H1 (cell line): ENCODE measurements around the gene AP2B1. TPM values are rescaled to one million over a fixed set of nuclear protein-coding genes. Genes with fewer than 3 reads are reported as not detected.

Experiments
- CTCF ChIA-PET: fragments of 300-600 bp; sonication (Branson Sonifier 250); formaldehyde crosslinking; loops from one replicate; lab custom pipeline; 2021; ENCODE audit not compliant: partially characterized antibody; lab: Charles Lee
- POLR2A ChIA-PET: fragments of 300-600 bp; sonication (Branson Sonifier 250); formaldehyde crosslinking; loops from one replicate; lab custom pipeline; 2021; ENCODE audit warnings: inconsistent platforms; ENCODE audit not compliant: partially characterized antibody; lab: Charles Lee
- DNase-seq, 2 experiments: peaks; one replicate each; pipeline versions ENCODE4 v3.0.0 to v3.0.0-alpha.2; 2010 to 2022; ENCODE audit warnings: low spot score in 2 of 2, low read depth in 1 of 2, mixed read lengths in 1 of 2
- FAIRE-seq: peaks from 2 replicates; lab custom pipeline; 2011; peaks lifted over from hg19 to GRCh38; lab: Jason Lieb, UNC
- H2AFZ ChIP-seq: 2 replicates; pipeline ENCODE4 v1.8.1; 2012; ENCODE audit warnings: low read length, inconsistent platforms
- H2AK5ac ChIP-seq: 2 replicates; pipeline ENCODE4 v1.6.1; 2013; ENCODE audit warnings: low read depth, low read length
- H2BK120ac ChIP-seq: replicated peaks from 2 replicates; pipeline ENCODE3; 2013; ENCODE audit warnings: low read depth, low read length, inconsistent platforms
- H2BK12ac ChIP-seq: 2 replicates; pipeline ENCODE4 v1.6.1; 2013; ENCODE audit warnings: low read depth, low read length
- H2BK15ac ChIP-seq: 2 replicates; pipeline ENCODE4 v1.6.1; 2013; ENCODE audit warnings: low read length
- H2BK20ac ChIP-seq: 2 replicates; pipeline ENCODE4 v1.6.1; 2013; ENCODE audit warnings: low read length
- H2BK5ac ChIP-seq: 2 replicates; pipeline ENCODE4 v1.6.1; 2013; ENCODE audit warnings: low read depth, low read length
- H3K14ac ChIP-seq: 2 replicates; pipeline ENCODE4 v1.6.1; 2013; ENCODE audit warnings: inconsistent platforms; ENCODE audit not compliant: insufficient read length
- H3K18ac ChIP-seq: 2 replicates; pipeline ENCODE4 v1.6.1; 2013; ENCODE audit warnings: low read length; ENCODE audit errors: extremely low read depth
- H3K23ac ChIP-seq: 2 replicates; pipeline ENCODE4 v1.6.1; 2013; ENCODE audit warnings: inconsistent platforms; ENCODE audit not compliant: insufficient read length
- H3K23me2 ChIP-seq: 2 replicates; pipeline ENCODE4 v1.6.1; 2013; ENCODE audit warnings: low read depth, low read length
- H3K27ac ChIP-seq: 2 replicates; pipeline ENCODE4 v1.6.1; 2011; ENCODE audit warnings: low read depth, low read length, inconsistent platforms
- H3K27me3 ChIP-seq, 4 experiments: replicated peaks in 1 of 4; 1 replicate in 1 of 4; 2 replicates in 3 of 4; pipeline versions ENCODE4 v1.6.1 to v1.8.1; 2011 to 2013; ENCODE audit warnings: low read length in 3 of 4, mild to moderate bottlenecking in 3 of 4, inconsistent platforms in 2 of 4, mixed read lengths in 2 of 4, moderate library complexity in 1 of 4; ENCODE audit not compliant: control insufficient read depth in 3 of 4, insufficient read depth in 3 of 4; ENCODE audit errors: extremely low read depth in 1 of 4
- H3K36me3 ChIP-seq, 4 experiments: 2 replicates each; pipeline versions ENCODE4 v1.6.1 to v1.8.1; 2011 to 2013; ENCODE audit warnings: mild to moderate bottlenecking in 4 of 4, low read length in 3 of 4, moderate library complexity in 2 of 4, control low read depth in 1 of 4, inconsistent platforms in 1 of 4; ENCODE audit not compliant: insufficient read depth in 4 of 4, control insufficient read depth in 2 of 4
- H3K4ac ChIP-seq: replicated peaks from 2 replicates; pipeline ENCODE3; 2013; ENCODE audit warnings: low read length, low read depth, mixed read lengths, inconsistent platforms; ENCODE audit not compliant: insufficient read length
- H3K4me1 ChIP-seq, 4 experiments: replicated peaks in 1 of 4; 1 replicate in 1 of 4; 2 replicates in 3 of 4; pipeline versions ENCODE4 v1.6.1 to v1.8.1; 2011 to 2013; ENCODE audit warnings: low read length in 3 of 4, inconsistent platforms in 2 of 4, mixed read lengths in 1 of 4; ENCODE audit not compliant: insufficient read depth in 4 of 4, control insufficient read depth in 3 of 4
- H3K4me2 ChIP-seq, 2 experiments: 2 replicates each; pipeline versions ENCODE4 v1.6.1 to v1.8.1; 2011 to 2013; ENCODE audit warnings: low read depth in 2 of 2, low read length in 2 of 2, control low read depth in 1 of 2, inconsistent platforms in 1 of 2, mild to moderate bottlenecking in 1 of 2; ENCODE audit not compliant: insufficient read depth in 1 of 2
- H3K4me3 ChIP-seq, 4 experiments: fragments of 200-600, 300-600 bp in 1 of 4; sonication (generic), shearing (Covaris generic), sonication (Bioruptor Twin) in 1 of 4; 2 replicates each; pipeline versions ENCODE4 v1.5.1 to v1.8.1; 2011 to 2016; ENCODE audit warnings: low read length in 4 of 4, low read depth in 3 of 4, control low read depth in 2 of 4, inconsistent platforms in 2 of 4, mild to moderate bottlenecking in 2 of 4, mixed read lengths in 1 of 4, moderate library complexity in 1 of 4; ENCODE audit not compliant: insufficient read depth in 2 of 4; ENCODE audit errors: extremely low read depth in 1 of 4
- H3K56ac ChIP-seq: replicated peaks from 2 replicates; pipeline ENCODE3; 2013; ENCODE audit warnings: low read depth, mild to moderate bottlenecking, mixed read lengths, low read length, inconsistent platforms; ENCODE audit not compliant: insufficient read length
- H3K79me1 ChIP-seq: 2 replicates; pipeline ENCODE4 v1.6.1; 2013; ENCODE audit warnings: low read depth, low read length, control low read depth
- H3K79me2 ChIP-seq, 2 experiments: 2 replicates each; pipeline versions ENCODE4 v1.6.1 to v1.8.1; 2012 to 2013; ENCODE audit warnings: low read length in 2 of 2, mild to moderate bottlenecking in 2 of 2, inconsistent platforms in 1 of 2; ENCODE audit not compliant: insufficient read depth in 2 of 2, control insufficient read depth in 1 of 2
- H3K9ac ChIP-seq, 4 experiments: replicated peaks in 1 of 4; 1 replicate in 1 of 4; 2 replicates in 3 of 4; pipeline versions ENCODE4 v1.6.1 to v1.8.1; 2011 to 2013; ENCODE audit warnings: low read depth in 3 of 4, low read length in 3 of 4, control low read depth in 2 of 4, mild to moderate bottlenecking in 2 of 4, moderate library complexity in 2 of 4, inconsistent platforms in 1 of 4; ENCODE audit errors: extremely low read depth in 1 of 4
- H3K9me3 ChIP-seq, 2 experiments: 2 replicates each; pipeline versions ENCODE4 v1.6.1 to v1.8.1; 2012 to 2013; ENCODE audit warnings: mild to moderate bottlenecking in 2 of 2, moderate library complexity in 2 of 2, control low read depth in 1 of 2, inconsistent platforms in 1 of 2, low read depth in 1 of 2, low read length in 1 of 2, mixed read lengths in 1 of 2; ENCODE audit not compliant: insufficient read depth in 2 of 2
- H4K20me1 ChIP-seq, 2 experiments: replicated peaks in 1 of 2; 2 replicates each; pipeline versions ENCODE3 to v1.8.1; 2011 to 2013; ENCODE audit warnings: inconsistent platforms in 2 of 2, low read length in 2 of 2, mild to moderate bottlenecking in 1 of 2; ENCODE audit not compliant: insufficient read depth in 2 of 2, control insufficient read depth in 1 of 2
- H4K5ac ChIP-seq: 2 replicates; pipeline ENCODE4 v1.6.1; 2013; ENCODE audit warnings: low read length, low read depth, mixed read lengths, inconsistent platforms; ENCODE audit not compliant: insufficient read length
- H4K8ac ChIP-seq: 2 replicates; pipeline ENCODE4 v1.8.0; 2013; ENCODE audit warnings: mild to moderate bottlenecking, moderate library complexity, low read length, inconsistent platforms; ENCODE audit not compliant: insufficient read depth; ENCODE audit errors: extremely low read depth
- H4K91ac ChIP-seq: replicated peaks from 2 replicates; pipeline ENCODE3; 2013; ENCODE audit warnings: low read length, mixed read lengths, inconsistent platforms; ENCODE audit not compliant: insufficient read length
- BCL11A ChIP-seq, 2 experiments: IDR thresholded peaks; one replicate each; pipeline ENCODE4 v1.6.1; 2011; ENCODE audit warnings: low read depth in 2 of 2, low read length in 2 of 2, mild to moderate bottlenecking in 2 of 2
- CBX5 ChIP-seq: fragments of 300-800, 300-1000 bp; sonication (generic); IDR thresholded peaks from 2 replicates; pipeline ENCODE4 v1.7.1; 2016; ENCODE audit warnings: antibody characterized with exemption, low read length, low read depth
- CREB1 ChIP-seq: IDR thresholded peaks from 2 replicates; pipeline ENCODE4 v1.6.1; 2012; ENCODE audit warnings: inconsistent platforms
- FOSL1 ChIP-seq: IDR thresholded peaks from 2 replicates; pipeline ENCODE4 v1.6.1; 2011; ENCODE audit warnings: mild to moderate bottlenecking, low read depth, low read length, moderate library complexity; ENCODE audit not compliant: insufficient read depth
- MAFK ChIP-seq: IDR thresholded peaks from 2 replicates; pipeline ENCODE4 v1.6.1; 2012; ENCODE audit warnings: low read depth, mild to moderate bottlenecking, improper control_type of control experiment, low read length
- PHF8 ChIP-seq: fragments of 200-600 bp; sonication (generic); conservative IDR thresholded peaks from 2 replicates; pipeline ENCODE4 v1.7.1; 2012; ENCODE audit warnings: low read depth, mild to moderate bottlenecking, inconsistent platforms, low read length, moderate library complexity
- POU5F1 ChIP-seq: IDR thresholded peaks from 2 replicates; pipeline ENCODE4 v1.6.1; 2011; ENCODE audit warnings: low read depth, mild to moderate bottlenecking, low read length, moderate library complexity
- RAD21 ChIP-seq, 2 experiments: IDR thresholded peaks in 1 of 2; conservative IDR thresholded peaks in 1 of 2; 2 replicates each; pipeline ENCODE4 v1.6.1; 2011; ENCODE audit warnings: low read depth in 2 of 2, low read length in 2 of 2, improper control_type of control experiment in 1 of 2, inconsistent platforms in 1 of 2, mild to moderate bottlenecking in 1 of 2, moderate library complexity in 1 of 2
- RXRA ChIP-seq: IDR thresholded peaks from 2 replicates; pipeline ENCODE4 v1.6.1; 2011; ENCODE audit warnings: low read depth, mild to moderate bottlenecking, low read length, moderate library complexity; ENCODE audit not compliant: insufficient read depth
- SP1 ChIP-seq: IDR thresholded peaks from 2 replicates; pipeline ENCODE4 v1.6.1; 2011; ENCODE audit warnings: low read depth, low read length
- TEAD4 ChIP-seq: IDR thresholded peaks from 2 replicates; pipeline ENCODE4 v1.6.1; 2012; ENCODE audit warnings: low read depth, low read length, inconsistent platforms, mixed read lengths
- ZNF274 ChIP-seq: IDR thresholded peaks from 2 replicates; pipeline ENCODE4 v1.7.0; 2012; ENCODE audit warnings: low read length, borderline replicate concordance; ENCODE audit errors: extremely low read depth
- WGBS, 2 experiments: shearing (Covaris generic) in 1 of 2; methylation state at CpG; one replicate each; pipeline versions ENCODE4 v1.1.6 to v1.1.7; 2013 to 2015; ENCODE audit warnings: low lambda C conversion rate in 2 of 2, mixed read lengths in 2 of 2, inconsistent platforms in 1 of 2, low coverage in 1 of 2, missing lambda C conversion rate in 1 of 2; ENCODE audit not compliant: insufficient replicate concordance in 2 of 2, insufficient coverage in 1 of 2, insufficient read length in 1 of 2; ENCODE audit errors: extremely low coverage in 1 of 2, missing lambda C conversion rate in 1 of 2; 5-methylcytosine and 5-hydroxymethylcytosine counted together
- polyA plus RNA-seq, 7 experiments: library from polyadenylated mRNA; depleted of rRNA in 3 of 7; stranded (reverse) in 5 of 7; unstranded in 2 of 7; fragments of >200 nt in 5 of 7; fragments of 200-250 nt in 2 of 7; gene quantifications; 1 replicate in 5 of 7; 2 replicates in 1 of 7; 4 replicates in 1 of 7; pipeline versions ENCODE4 v1.2.1 to v1.2.3, GENCODE V29; 2011 to 2013; ENCODE audit warnings: missing spikeins in 2 of 7, mixed read lengths in 2 of 7
- total RNA-seq: library from RNA; stranded (reverse); fragmentation: NEBNext Ultra II Directional; extraction: Animal tissue kit (Norgen Biotek cat#: 25700); gene quantifications from 2 replicates; pipeline ENCODE4 v1.2.1, GENCODE V29; 2021
- TF ChIP-seq, protein P1 (sequence below): IDR thresholded peaks from 2 replicates; pipeline ENCODE4 v1.6.1; 2012; ENCODE audit warnings: low read length, inconsistent platforms

Gene AP2B1
- total and polyA plus RNA-seq, 2 of the 8 experiments (the other 6 are each of a cell fraction or from before 2014, with no cell fraction given) = 95.5 to 199 TPM

DNA sequence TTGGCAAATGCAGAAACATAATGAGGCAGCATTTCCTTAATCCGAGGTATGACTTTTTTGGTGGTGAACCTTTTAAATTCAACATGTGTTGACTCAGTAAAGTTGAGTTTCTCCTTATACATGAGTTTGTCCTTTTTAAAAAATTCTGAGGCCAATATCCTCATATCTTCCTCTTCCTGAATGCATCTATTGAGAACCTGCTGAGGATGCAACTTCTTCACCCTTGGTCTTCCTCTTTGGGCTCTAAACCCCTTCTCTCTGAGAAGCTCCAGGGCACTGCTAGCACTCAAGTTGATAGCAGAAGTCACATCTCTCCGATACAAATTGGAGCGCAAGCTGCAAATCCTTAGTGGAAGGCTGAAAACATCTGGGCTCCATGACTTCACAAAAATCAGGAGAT, 29.8 kb upstream of the AP2B1 start:
- no peak overlapping the region for H2AK5ac ChIP-seq
- H3K9ac ChIP-seq = no peak overlapping the region
- no peak overlapping the region for H2BK12ac ChIP-seq
- H4K20me1 ChIP-seq = no peaks in the 10 kb centered on the region
- H2BK15ac ChIP-seq = no peak overlapping the region
- no peak overlapping the region for H3K18ac ChIP-seq
- no peaks in the 10 kb centered on the region for H3K36me3 ChIP-seq
- no peaks in the 10 kb centered on the region for H3K4me1 ChIP-seq
- H3K79me1 ChIP-seq = no peaks in the 10 kb centered on the region
- CTCF ChIA-PET = interaction anchor here (0.9 to 1.2 kb wide), 2 partner anchors 38 to 40 kb away, joined by 3 read pairs; no protein-coding TSS in a partner anchor
- no peak overlapping the region for H2BK120ac ChIP-seq
- FAIRE-seq (no peak), DNase-seq (no peak)
- H3K79me2 ChIP-seq = no peaks in the 10 kb centered on the region
- no peak overlapping the region for H3K23ac ChIP-seq
- H3K4me2 ChIP-seq = no peak overlapping the region
- H3K9me3 ChIP-seq = no peaks in the 10 kb centered on the region
- no peak for TF ChIP-seq TEAD4
- no peak for TF ChIP-seq MAFK
- no peak for TF ChIP-seq CREB1
- no peak for TF ChIP-seq ZNF274
- no peak for TF ChIP-seq SP1
- TF ChIP-seq FOSL1 = no peak
- TF ChIP-seq RAD21 (IDR thresholded peaks at IDR 0.05 in 1 of 2, conservative IDR thresholded peaks at IDR 0.05 in 1 of 2; ENCODE audit: low read depth in 2 of 2, low read length in 2 of 2) = no peak
- TF ChIP-seq PHF8 = no peak
- no peak for TF ChIP-seq CBX5
- TF ChIP-seq POU5F1 = no peak
- TF ChIP-seq RXRA = no peak
- TF ChIP-seq, protein P1, sequence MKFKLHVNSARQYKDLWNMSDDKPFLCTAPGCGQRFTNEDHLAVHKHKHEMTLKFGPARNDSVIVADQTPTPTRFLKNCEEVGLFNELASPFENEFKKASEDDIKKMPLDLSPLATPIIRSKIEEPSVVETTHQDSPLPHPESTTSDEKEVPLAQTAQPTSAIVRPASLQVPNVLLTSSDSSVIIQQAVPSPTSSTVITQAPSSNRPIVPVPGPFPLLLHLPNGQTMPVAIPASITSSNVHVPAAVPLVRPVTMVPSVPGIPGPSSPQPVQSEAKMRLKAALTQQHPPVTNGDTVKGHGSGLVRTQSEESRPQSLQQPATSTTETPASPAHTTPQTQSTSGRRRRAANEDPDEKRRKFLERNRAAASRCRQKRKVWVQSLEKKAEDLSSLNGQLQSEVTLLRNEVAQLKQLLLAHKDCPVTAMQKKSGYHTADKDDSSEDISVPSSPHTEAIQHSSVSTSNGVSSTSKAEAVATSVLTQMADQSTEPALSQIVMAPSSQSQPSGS = no peak
- TF ChIP-seq BCL11A (IDR thresholded peaks at IDR 0.05; ENCODE audit: low read depth in 2 of 2, low read length in 2 of 2) = no peak
- no peaks in the 10 kb centered on the region for H3K27me3 ChIP-seq
- H2BK20ac ChIP-seq = no peak overlapping the region
- H4K91ac ChIP-seq = no peak overlapping the region
- no peak overlapping the region for H3K4ac ChIP-seq
- no peak overlapping the region for H3K27ac ChIP-seq
- H4K8ac ChIP-seq = no peak overlapping the region
- no peak overlapping the region for H3K4me3 ChIP-seq
- no peak overlapping the region for H4K5ac ChIP-seq
- no peak overlapping the region for H2AFZ ChIP-seq
- no peaks in the 10 kb centered on the region for H3K23me2 ChIP-seq
- 93% methylated on average over 3 of the region's 3 CpGs; no CpG with 5 or more reads in 1 of the 2 experiments for WGBS, 2 experiments
- H2BK5ac ChIP-seq = no peak overlapping the region
- no peak overlapping the region for H3K14ac ChIP-seq
- POLR2A ChIA-PET = no interaction called here
- H3K56ac ChIP-seq = no peak overlapping the region
